ES-I3 (cell line): ENCODE results near the gene NOP10.
"Not testable (repeated sequence)": the region's sequence is repeated elsewhere in the genome, so short reads cannot be mapped to it uniquely, and the experiment has no call there.

Experiments
- H3K36me3 ChIP-seq: 2 replicates; pipeline ENCODE4 v1.6.1; 2013; ENCODE audit warnings: mild to moderate bottlenecking, low read length, control low read depth, moderate library complexity; ENCODE audit not compliant: insufficient read depth
- H3K4me1 ChIP-seq: 2 replicates; pipeline ENCODE4 v1.6.1; 2013; ENCODE audit warnings: mild to moderate bottlenecking, control low read depth, low read length; ENCODE audit not compliant: insufficient read depth
- H3K9ac ChIP-seq: 2 replicates; pipeline ENCODE4 v1.6.1; 2013; ENCODE audit warnings: low read depth, mild to moderate bottlenecking, low read length, moderate library complexity
- H3K9me3 ChIP-seq: 2 replicates; pipeline ENCODE4 v1.6.1; 2013; ENCODE audit warnings: mild to moderate bottlenecking, low read length, moderate library complexity; ENCODE audit not compliant: control insufficient read depth, insufficient read depth

NOP10 gene

GRCh38 chr15:34365091-34365825, 22.3 kb upstream of the NOP10 start:
- no peaks in the 10 kb centered on the region for H3K9me3 ChIP-seq
- peak overlapping the region; percentile 83; the same call in 1 of the 2 replicates for H3K9ac ChIP-seq
- peaks cover 8% of the 10 kb centered on the region for H3K36me3 ChIP-seq
- peaks cover 12% of the 10 kb centered on the region for H3K4me1 ChIP-seq

DNA sequence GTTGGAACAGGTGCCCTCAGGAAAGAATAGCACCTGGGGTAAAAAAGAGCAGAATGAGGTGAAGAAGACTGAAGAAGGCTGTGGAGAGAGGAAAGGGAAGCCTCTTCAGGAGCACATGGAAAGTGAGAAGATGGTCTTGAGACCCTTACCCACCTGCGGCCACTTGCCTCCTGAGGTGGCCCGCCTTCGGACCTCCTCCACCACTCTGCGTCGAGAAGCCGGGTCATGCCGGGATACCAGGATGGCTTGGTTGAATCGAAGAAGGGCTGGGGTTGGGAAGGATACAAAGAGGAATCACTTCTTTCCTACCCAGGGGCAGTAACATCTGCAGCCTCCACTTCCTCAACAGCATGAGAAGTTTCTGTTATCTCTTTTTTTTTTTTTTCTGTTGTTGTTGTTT, 21.1 kb upstream of the NOP10 start:
- no peak overlapping the region for H3K9ac ChIP-seq
- no peaks in the 10 kb centered on the region for H3K9me3 ChIP-seq
- H3K4me1 ChIP-seq = peaks cover 12% of the 10 kb centered on the region
- peaks cover 13% of the 10 kb centered on the region for H3K36me3 ChIP-seq

DNA sequence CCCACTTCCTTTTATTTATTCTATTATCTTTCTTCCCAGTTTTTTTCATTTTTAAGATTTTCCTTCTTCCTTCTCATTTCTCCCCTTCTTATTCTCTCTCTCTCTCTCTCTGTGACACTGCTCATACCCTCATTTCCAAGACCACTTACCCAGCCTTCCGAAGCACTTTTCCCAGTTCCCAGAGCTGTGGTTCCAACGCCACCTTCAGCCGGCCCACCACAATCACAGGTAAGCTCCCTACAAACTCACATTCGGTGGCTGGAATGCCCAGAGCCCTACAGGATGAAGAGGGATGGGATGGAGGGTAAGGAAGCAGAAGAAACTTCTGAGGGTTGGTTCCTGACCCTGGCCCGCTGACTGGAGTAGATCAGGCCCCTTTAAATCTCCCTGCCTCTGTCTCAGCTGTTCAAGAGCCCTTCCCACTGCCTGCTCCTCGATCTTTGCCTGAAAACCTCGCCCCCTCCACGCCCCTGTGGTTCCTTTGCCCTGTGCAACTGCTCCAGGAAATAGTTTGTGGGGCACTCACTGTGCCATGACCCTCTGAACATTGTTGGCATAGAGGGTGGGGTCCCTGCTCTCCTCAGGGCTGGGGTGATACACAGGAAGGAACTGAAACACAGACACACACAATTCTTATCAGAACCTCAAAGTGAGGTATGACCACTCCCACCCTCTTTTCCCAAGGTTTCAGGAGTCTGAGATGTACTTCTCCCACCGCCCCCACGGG, 19.3 kb upstream of the NOP10 start:
- Histone ChIP-seq H3K36me3 (peaks cover 19% of the 10 kb centered on the region), H3K9ac (no peak overlapping the region), H3K9me3 (no peaks in the 10 kb centered on the region), H3K4me1 (peaks cover 12% of the 10 kb centered on the region)

DNA sequence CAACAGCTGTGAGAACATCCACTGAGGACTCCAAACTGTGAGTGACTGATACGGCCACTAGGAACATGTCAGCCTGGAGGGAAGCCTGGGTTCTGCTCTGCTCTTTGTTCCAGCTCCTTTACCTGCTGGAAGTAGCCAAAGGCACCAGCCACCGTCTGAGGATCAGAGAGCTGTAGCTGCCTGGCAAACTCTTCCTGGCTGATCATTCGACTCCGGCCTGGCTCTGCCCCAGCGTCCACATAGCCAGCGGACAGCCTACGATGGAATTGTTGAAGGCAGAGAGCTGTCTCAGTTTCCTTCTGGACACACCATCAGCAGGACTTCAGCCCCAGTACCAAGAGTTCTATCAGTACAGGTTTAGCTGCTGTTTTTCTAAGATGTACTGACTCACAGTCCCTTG, 18.3 kb upstream of the NOP10 start:
- H3K36me3 ChIP-seq = peaks cover 19% of the 10 kb centered on the region

DNA sequence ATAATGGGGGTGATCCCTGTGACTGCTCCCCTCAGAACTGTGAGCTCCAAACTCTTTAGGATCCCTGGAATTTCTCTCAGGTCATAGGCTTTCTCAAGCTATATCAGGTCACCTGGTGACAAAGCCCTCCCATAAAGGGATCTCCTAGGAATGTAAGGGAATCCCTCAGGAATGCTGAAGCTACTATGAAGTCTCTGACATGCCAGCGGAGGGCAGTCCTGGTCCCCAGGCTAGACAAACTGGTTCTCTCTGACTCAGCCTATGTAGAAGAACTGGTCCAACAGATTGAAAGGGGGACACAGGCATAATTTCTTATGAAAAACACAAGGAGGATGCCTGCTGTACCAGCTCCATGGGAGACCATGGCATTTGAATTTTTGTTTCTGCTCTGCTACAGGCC, 17.4 kb upstream of the NOP10 start:
- H3K36me3 ChIP-seq = peaks cover 19% of the 10 kb centered on the region
- no peak overlapping the region for H3K9ac ChIP-seq
- H3K9me3 ChIP-seq = no peaks in the 10 kb centered on the region
- peaks cover 5% of the 10 kb centered on the region for H3K4me1 ChIP-seq

More for the DNA sequence above, 18.3 kb upstream of the NOP10 start:
- Histone ChIP-seq H3K4me1 (peaks cover 12% of the 10 kb centered on the region), H3K9me3 (no peaks in the 10 kb centered on the region), H3K9ac (no peak overlapping the region)

DNA sequence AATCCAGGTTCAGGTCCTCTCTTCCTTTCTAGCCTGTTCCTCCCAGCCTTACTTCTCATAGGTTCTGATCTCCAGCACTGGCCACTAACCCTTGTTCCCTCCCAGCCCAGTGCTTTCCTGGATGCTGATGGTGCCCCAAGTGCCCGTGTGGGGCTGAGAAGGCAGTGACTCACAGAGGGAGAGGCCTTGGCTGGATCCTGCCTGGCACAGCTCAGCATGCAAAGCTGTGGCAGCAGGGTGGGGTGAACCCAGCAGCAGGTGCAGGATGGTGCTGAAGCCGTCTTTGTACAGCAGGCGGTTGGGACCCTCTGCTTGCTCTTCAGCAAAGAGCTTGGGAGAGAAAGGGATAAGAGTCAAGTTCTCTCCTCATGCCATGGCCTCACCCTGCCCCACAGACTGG, 16.5 kb upstream of the NOP10 start:
- no peak overlapping the region for H3K9ac ChIP-seq
- peaks cover 19% of the 10 kb centered on the region for H3K36me3 ChIP-seq
- H3K4me1 ChIP-seq = no peaks in the 10 kb centered on the region
- no peaks in the 10 kb centered on the region for H3K9me3 ChIP-seq

DNA sequence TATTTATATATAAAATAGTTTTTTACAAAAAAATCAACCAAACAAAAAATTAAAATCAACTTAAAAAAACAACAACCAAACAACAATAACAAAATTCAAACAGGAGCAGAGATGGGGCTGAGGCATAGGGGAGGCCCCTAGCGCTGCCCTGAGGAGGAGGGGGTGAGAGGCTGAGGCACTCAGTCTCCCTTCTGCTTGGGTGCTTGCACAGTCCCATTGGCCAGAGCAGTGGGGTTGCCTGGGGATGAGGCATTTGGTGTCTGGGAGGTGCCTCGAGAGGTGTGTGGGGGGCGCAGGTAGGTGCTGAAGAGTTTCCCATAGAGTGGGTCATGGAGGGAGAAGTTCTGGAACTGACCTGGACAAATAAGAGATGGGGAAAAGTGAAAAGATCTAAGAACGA, 16.0 kb upstream of the NOP10 start:
- no peaks in the 10 kb centered on the region for H3K4me1 ChIP-seq
- no peaks in the 10 kb centered on the region for H3K9me3 ChIP-seq
- no peak overlapping the region for H3K9ac ChIP-seq
- peaks cover 19% of the 10 kb centered on the region for H3K36me3 ChIP-seq

DNA sequence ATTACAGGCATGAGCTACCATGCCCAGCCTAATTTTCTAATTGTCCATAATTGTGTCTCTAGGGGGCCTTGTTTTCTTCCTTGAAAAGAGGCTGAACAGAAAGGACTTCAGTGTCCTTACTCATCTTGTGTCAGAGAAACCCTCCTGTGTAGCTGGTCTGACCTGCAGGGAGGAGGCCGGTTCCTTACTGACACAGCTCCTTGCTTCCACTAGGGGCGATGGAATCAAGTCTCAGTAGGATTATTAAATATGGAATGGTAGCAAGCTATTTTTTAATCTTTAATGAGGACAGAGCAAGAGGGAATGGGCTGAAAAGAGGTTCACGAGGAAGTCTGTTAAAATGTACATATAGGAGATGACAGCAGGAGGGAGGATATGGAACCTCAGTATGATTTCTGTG, 15.4 kb upstream of the NOP10 start:
- no peaks in the 10 kb centered on the region for H3K4me1 ChIP-seq
- peaks cover 19% of the 10 kb centered on the region for H3K36me3 ChIP-seq
- no peak overlapping the region for H3K9ac ChIP-seq
- H3K9me3 ChIP-seq = no peaks in the 10 kb centered on the region

- Histone ChIP-seq H3K36me3 (peaks cover 12% of the 10 kb centered on the region), H3K9me3 (no peaks in the 10 kb centered on the region)
Measured at GRCh38 chr15:34357653-34358052, 14.7 kb upstream of the NOP10 start.

DNA sequence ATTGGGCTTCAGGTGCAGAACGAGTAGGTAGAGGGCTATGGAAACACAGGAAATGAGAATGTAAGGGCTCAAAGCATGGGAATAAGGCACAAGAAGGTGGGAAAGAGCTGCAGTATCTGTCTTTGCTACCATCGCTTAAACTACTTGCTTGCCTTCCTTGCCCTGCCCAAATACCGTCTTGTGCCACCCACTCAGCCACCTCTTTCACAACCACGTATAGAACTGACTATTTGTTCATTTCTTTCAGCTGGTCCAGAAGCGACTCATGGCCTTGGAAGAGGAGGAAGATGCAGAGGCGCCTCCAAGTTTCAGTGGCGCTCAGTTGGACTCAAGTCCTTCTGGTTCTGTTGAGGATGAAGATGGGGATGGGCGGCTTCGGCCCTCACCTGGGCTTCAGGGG, 12.3 kb upstream of the NOP10 start:
- H3K36me3 ChIP-seq = peaks cover 11% of the 10 kb centered on the region; the same call in 1 of the 2 replicates
- H3K9ac ChIP-seq = no peak overlapping the region
- no peaks in the 10 kb centered on the region for H3K9me3 ChIP-seq
- no peaks in the 10 kb centered on the region for H3K4me1 ChIP-seq

More at GRCh38 chr15:34357653-34358052, 14.7 kb upstream of the NOP10 start:
- Histone ChIP-seq H3K4me1 (no peaks in the 10 kb centered on the region), H3K9ac (no peak overlapping the region)

GRCh38 chr15:34354286-34354685, 11.3 kb upstream of the NOP10 start:
- Histone ChIP-seq H3K9me3 (no peaks in the 10 kb centered on the region), H3K4me1 (no peaks in the 10 kb centered on the region), H3K36me3 (peaks cover 9% of the 10 kb centered on the region; the same call in 1 of the 2 replicates), H3K9ac (no peak overlapping the region)

DNA sequence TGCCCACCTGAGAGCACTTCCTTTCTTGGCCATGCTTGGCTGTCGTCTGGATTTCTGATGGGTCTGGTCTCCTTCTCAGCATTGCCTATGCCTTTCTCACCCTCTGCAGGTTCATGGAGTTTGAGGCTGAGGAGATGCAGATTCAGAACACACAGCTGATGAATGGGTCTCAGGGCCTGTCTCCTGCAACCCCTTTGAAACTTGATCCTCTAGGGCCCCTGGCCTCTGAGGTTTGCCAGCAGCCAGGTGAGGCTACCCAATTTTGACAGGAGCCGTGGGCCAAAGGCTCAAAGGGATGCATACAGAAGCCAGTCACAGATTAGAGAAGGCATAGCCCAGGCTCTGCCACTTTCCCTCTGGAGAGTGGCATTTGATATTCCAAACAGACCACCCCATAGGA, 10.7 kb upstream of the NOP10 start:
- no peak overlapping the region for H3K9ac ChIP-seq
- no peaks in the 10 kb centered on the region for H3K9me3 ChIP-seq
- H3K4me1 ChIP-seq = no peaks in the 10 kb centered on the region
- H3K36me3 ChIP-seq = peaks cover 4% of the 10 kb centered on the region; the same call in 1 of the 2 replicates

DNA sequence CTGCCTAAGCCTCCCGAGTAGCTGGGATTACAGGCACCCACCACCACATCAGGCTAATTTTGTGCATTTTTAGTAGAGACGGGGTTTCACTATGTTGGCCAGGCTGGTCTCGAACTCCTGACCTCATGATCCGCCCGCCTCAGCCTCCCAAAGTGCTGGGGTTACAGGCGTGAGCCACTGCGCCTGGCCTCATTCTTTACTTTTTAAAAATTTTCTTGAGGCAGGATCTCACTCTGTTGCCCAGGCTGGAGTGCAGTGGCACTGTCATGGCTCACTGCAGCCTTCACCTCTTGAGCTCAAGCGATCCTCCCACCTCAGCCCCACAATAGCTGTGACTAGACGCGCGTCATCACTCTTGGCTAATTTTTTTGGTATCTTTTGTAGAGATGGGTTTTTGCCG, 10.1 kb upstream of the NOP10 start:
- not testable (repeated sequence) for H3K36me3 ChIP-seq, H3K9ac ChIP-seq, H3K4me1 ChIP-seq, H3K9me3 ChIP-seq

DNA sequence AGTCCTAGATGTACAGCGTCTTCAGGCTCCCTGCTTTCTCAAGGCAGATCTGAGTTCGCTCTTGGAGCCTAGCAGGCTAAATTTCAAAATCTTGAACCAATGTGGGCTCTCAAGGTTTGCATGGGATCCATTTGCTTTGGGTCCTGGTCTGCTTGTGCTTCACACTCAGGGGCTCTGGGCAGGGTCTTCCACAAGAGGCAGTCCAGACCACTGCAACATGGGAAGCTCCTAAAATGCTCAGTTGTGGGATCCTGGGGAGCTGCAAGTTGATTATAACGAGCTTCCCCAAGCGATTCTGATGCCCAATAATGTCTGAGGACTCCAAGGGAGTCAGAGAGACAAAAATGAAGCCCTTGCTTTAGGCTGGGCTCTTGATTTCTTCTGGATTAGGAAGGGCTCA, 6.8 kb upstream of the NOP10 start:
- H3K9me3 ChIP-seq = no peaks in the 10 kb centered on the region
- H3K36me3 ChIP-seq = no peaks in the 10 kb centered on the region
- no peak overlapping the region for H3K9ac ChIP-seq
- no peaks in the 10 kb centered on the region for H3K4me1 ChIP-seq

- H3K36me3 ChIP-seq = no peaks in the 10 kb centered on the region
- no peak overlapping the region for H3K9ac ChIP-seq
- no peaks in the 10 kb centered on the region for H3K4me1 ChIP-seq
- no peaks in the 10 kb centered on the region for H3K9me3 ChIP-seq
Measured at GRCh38 chr15:34348735-34349300, 5.9 kb upstream of the NOP10 start.
